CD4-positive, alpha-beta T cell treated with Interleukin-15 for 4 hours (primary cell): Measurements from ENCODE around the gene MLLT3.

Source experiments
- DNase-seq: peaks from one replicate; pipeline ENCODE4 v3.0.0-alpha.2; 2020; ENCODE audit warnings: low spot score

The MLLT3 gene

DNA sequence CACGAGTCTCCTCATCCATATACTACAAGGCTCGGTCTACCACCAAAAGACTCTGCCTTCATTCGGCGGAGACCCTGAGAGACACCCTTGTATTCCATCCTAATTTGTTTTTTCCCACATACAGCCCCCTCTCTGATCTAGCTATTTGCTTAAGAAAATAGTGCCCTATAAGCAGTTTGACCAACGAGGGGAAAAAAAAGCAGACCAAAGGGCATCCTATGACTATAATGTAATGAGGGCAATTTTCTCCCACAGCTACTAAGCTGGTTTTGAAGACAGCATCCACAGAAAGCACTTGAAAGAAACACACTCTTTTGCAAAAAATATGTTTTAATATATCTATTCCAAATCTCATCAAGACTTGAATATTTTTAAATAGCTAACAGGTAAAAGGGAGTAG is 147.8 kb downstream of the MLLT3 start:
- no peak for DNase-seq

DNA sequence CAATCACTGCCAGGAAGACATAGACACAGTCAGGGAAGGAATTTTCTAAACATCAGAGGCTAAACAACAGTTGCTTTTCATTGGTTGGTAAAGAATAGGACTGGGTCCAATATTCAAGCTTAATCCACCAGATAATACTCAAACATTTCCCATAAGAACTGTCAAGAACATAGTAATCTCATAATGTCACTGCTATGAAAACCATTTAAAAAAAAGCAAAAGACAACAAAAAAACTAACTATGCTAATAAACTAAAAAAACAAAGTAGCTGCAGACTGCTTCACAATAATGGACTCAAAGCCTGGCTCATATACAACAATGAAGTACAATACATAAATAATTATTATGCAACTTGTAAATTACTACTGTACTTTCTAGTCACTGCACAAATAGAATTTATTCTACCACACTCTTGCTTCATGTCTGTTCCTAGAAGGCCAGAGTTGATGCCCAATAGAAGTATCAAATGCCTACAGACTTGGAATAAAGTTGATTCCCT is 148.7 kb downstream of the MLLT3 start:
- no peak for DNase-seq

DNA sequence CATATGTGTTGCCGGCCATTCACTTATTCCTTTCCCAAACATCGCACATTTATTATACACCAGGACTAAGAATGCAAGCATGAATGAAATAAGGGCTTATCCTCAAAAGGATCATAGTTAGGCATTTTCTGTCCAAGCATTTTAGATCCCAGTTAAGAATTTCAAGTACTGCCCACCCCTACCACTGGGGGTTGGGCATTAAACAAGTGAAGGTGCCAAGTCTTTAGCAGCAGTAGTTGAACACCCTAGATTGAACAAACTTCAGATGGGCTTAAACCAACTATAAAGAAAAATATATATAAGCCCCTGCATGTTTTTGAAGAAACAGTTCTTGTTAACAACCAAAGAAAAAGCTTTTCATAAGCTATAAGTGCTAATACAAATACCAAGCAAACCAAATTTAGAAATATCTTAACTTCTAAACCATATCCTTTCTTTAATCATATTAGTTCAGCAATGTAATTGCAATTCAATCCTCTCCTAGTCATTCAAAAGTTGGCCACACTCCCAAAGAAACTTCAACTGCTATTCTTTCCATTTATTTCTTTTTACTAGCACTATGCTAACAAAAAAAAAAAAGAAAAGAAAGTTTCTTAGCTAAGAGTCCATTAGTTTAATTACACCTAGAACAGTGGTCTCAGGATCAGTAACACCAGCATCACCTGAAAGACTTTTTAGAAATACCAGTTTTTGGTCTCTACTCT is 149.8 kb downstream of the MLLT3 start:
- no peak for DNase-seq

DNA sequence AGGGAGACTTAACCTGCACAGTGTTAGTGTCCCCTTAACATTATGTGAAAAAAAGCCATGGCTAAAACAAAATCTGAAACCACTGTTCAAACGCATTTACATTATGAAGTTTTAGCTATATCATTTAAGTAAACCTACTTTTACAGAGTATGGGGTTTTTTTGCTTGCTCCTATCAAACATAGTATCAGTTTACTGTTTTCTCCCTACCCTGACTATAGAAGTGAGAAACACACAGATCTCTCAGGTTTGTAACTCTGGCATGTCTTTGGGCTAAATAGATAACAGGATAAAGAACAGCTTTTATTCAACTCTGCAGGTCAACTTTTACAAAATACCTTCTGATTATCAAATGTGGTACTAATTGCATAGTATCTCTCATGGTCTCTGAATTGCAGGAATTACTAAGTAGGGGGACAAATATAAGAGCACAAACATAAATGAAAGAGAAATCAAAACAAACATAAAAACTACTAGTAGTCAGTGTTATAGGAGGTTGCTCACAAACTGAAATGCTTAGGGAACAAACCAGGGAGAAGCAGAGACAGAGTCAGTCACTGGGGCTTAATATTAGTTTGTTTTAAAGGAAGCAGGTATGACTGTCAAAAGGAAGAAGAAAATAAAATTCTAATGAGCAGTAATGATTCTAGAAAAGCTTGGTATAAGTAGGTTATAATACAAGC is 155.8 kb downstream of the MLLT3 start:
- no peak for DNase-seq

DNA sequence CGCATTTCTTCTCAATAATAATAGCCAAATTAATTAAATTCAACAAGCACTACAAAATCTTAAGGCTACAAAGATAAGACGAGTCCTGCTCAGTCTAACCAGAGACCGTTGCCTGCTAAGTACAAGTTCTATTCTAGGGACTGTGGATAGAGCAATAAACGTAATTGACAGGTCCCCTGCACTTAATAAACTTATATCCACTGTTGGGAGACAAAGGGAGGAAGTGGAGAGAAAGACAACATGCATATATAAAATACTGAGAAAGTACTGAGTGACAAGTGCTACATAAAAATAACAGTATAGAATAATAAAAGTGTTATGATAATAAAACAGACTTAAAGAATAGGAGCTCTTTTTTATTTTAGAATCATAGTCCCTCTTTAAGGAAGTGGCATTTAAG is 158.1 kb downstream of the MLLT3 start:
- DNase-seq = no peak

DNA sequence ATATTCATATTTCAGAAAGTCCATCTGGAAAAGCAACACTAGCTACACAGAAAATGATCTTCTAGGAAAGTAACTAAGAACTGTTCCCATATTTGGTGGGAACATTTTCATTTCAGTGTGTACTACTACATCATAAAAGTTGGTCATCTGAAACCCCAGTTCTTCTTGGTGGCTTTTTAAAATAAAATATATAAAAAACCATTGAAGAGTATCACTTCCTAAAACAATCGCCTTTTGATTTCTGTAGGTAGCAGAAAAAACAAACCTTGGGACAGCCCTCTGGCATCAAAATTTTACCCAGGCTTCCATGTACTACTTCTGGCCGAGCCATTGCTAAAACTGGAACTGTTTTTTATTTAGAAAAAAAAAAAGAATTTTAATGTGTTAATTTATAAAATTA is 158.5 kb downstream of the MLLT3 start:
- DNase-seq = no peak

DNA sequence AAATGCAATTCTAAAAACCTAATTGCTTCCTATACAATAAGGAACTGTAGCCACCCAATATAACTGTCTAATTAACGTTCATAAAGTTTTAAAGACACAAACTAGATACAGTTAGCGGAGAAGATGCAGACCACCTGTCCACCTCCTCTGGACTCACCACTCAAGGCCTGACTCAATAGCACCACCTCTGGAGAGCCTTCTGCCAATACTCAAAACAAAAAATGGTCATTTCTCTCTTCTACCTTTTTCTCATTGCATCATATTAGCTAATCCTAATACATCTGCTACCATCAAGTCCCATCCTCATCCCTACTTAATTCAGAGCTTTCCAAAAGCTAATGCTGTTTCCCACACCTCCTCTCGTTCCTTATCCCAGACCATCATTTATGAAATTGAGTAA is 159.9 kb downstream of the MLLT3 start:
- DNase-seq = no peak

DNA sequence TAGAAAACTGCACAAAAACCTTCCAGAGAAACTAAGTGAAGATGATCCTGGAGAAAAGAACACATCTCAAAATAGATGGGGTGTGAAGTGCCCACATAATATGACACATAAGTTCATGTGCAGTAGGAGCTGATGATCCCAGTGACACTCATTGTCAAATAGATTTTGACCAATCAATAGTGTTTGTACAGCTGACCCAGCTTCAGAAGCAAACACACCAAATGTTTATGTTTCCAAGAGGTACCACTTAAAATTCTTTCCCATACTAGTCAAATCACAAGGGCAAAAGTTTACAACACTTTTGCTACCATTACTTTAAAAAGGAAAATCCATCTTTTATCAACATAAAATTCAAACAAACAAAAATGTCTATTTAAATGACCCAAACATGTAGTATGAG is 175.0 kb downstream of the MLLT3 start:
- DNase-seq = no peak

DNA sequence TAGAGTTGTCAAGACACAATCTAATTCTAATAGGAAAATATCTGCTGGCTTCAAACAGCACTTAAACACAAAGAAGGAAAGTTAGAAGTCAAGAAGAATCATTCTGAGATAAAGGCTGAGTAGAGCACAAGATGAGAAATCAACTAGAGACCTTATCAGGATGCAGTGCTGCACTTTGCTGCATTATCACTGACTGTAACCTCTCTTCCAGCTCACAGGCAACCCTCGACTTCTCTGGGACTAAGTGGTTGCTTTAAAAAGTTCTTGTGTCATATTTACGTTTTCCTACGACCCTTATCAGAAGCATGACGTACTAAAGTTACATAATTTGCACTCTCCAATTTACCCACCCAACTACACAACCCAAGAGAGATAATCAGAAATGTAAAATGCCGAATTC is 176.1 kb downstream of the MLLT3 start:
- DNase-seq = no peak

DNA sequence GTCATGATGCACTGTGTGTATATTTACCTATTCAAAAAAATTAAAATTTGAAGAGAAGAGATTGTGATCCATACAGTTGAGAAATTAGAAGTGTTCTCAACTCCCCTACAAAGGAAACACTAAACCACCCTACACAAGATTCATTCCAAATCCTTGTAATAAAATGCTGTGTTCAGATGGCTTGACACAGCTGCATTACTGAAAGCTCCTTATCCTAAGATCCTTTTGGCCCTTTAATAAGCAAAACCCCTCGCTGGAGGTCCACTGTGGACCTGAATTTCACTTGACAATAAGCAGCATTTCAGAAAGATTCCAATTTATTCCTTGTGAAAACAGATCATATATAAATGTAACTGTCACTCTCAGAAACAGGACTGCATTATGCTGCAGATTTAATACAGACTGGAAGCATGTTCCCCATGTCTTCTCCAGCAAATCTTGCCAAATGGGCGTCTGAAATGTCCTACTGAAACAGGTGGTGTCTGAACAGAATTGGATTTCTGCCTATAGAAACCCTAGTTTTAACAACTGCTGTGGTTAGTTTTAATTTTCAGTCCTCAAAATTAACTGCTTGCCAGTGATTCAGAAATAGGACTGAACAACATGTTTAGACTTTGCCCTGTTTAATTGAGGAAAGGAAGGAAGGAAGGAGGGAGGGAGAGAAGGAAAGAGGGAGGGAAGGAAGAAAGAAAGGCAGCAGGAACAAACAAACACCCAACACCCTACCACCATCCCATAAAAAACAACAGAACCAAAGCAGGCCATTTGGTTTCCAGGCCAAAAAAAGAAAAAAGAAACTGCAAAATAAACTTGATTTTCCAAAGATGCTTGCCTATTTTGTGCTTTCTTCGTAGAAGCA is 179.6 kb downstream of the MLLT3 start:
- no peak for DNase-seq

DNA sequence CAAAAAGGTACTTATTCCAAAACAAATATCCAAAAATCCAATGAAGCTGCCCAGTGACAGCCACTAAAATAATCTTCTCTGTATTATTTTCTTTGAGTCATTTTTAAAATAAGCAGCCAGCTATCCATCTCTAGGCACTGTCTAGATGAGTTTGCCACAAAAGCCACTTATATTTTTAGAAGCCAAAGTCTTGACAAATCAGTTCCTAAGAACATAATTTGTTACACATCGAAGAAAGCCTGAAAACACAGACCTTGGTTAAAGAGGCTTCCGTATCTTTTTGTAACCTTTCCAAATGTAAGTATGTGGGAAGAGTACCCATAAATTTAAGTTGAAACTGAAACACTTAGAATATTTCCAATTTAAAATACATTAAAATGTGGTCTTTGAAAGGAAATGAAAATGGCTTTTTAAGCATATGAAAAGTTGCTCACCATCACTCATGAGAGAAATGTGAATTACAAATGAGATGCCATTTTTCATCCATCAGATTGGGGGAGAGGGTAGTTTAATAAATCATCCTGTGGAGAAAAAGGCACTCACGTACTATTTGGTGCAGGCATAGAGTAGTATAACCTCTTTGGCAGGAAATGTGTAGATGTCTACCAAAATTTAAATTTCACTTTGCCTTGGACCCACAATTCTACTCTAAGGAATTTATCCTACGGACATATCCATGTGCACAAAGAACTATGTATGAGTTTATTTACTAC is 180.4 kb downstream of the MLLT3 start:
- no peak for DNase-seq

DNA sequence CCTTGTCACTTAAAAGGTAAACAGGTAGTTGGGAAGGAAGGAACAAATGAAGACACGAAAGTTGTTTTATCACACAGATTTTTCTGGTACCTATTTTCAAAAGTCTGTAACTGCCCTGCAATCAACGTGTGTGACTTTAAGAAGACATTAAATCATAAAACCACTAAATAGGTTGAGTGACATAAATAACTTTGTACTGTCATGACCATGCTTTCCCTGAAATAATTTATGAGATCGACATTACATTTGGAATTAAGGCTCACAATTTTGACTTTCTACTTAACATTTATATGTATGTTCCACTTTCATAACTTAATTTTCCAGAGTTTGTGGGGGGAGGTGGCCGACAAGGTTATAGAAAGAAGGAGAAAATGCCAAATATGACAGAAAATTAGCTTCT is 181.1 kb downstream of the MLLT3 start:
- no peak for DNase-seq

DNA sequence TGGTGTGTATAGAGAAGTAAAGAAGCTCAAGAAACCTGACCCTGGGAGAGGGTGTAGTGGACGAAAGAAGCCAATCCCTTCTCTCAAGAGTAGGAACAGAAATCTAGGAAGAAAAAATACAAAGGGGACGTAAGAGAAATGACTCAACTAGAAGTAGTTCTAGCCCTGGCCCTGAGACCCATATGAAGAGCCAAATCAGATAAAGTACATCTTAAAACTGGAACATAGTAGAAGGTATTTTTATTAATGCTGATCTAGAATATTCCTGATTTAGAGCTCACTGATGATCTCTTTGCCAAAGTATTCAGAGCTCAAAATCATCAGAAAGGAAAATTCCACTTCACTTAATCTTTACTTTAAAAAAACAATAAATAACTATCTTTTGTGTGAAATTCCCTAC is 184.8 kb downstream of the MLLT3 start:
- DNase-seq = no peak

DNA sequence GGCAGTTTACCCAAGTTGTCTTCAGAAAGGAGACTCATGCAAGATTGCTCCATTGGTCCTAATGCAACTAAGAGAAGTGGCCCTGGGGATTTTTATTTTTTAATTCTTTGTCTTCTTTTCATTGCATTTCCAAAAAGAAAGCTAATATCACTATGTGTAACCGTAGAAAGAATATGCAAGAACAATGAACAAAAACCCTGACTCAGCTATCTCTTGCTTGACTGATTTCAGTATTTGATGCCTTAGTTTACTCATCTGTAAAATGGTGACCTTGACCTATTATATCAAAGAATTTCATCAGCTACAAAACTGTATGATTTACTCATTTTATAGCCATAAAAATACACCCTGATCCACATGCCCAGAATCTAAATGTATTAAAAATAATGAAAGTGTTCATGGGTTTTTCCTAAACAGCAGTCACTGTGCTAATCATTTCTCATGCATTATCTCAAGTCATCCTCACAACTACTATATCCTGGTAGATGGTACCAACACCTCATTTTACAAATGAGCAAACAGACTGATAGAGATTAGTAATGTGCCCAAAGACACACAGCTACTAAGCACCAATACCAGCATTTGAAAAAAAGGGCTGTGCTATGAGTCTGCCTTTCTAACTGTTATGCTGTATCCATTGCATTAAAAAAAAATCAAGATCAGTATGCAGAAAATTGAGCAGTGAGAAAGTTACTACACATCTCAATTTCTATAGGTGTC is 185.7 kb downstream of the MLLT3 start:
- no peak for DNase-seq

DNA sequence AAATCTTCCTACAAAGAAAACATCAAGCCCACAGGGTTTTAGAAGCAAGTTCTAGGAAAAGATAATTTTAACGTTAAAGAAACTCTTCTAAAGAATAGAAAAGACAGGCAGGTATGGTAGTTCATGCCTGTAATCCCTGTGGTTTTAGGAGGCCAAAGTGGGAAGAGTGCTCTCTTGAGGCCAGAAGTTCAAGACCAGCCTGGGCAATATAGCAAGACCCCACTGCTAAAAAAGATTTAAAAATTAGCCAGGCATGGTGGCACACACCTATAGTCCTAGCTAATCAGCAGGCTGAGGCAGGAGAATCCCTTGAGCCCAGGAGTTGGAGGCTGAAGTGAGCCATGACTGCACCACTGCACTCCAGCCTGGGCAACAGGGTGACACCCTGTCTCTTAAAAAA is 193.3 kb downstream of the MLLT3 start:
- DNase-seq = no peak

DNA sequence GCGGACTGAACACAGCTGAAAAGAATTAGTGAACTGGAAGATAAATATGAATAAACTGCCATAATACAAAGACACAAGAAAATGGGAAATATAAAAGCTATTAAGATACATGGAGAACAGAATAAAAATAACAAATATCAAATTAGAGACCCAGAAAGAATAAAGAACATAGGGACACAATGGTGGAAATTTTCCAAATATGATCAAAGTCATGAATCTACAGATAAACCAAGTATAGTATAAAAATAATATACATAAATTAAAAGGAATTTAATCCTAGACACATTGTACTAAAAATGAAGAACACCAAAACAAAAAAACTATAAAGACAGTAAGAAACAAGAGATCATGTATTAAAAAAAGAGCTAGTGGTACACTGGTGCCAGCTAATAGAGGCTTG is 194.9 kb downstream of the MLLT3 start:
- DNase-seq = no peak

DNA sequence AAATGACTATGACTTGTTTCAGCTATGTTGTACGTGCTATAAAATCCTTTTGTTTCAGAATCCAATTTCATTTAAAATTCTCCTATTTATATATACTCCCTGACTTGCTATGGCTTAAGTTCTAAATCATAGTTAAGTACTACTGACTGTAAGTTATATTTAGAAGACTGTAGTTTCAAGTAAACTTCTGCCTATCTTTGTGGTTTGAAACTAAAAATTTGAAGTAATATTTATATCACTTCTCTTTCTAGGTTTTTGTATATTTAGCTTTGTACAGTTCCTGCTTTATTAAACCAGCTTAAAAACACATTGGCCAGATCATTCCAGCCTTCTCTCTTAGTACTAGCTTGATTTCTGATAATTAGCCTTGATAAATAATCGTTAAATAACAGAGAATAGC is 196.3 kb downstream of the MLLT3 start:
- DNase-seq = no peak

DNA sequence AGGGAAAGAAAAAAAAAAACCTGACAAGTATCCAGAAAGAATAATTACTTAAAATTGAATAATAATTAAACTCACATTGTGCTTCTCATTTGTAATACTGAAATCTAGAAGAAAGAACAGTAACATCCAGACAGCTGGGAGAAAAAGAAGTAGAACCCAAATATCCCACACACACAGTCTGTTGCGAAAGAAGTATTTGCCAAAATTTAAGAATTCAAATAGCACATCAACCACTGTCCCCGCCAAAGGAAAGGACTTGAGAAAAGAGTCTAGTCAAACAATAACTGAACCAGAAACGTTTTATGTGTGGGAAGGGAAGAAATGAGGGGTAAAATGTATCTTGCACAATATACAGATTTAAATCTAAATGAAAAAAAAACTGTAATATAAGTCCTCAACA is 202.8 kb downstream of the MLLT3 start:
- no peak for DNase-seq

DNA sequence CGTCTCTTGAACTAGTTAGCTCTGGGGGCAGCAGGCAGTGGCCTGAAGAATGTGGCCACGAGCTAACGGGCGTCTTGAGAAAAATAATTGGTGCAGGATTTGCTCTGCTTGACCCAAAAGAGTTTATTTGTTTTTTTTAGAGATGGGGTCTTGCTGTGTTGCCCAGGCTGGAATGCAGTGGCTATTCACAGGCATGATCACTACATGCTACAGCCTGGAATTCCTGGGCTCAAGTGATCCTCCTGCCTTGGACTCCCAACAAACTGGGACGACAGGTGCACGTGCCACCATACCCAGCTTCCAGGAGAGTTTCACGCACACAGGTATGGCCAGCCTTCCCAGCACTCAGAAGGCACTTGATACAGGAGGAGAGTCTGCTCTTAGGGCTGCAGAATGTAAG is 203.8 kb downstream of the MLLT3 start:
- DNase-seq = no peak

DNA sequence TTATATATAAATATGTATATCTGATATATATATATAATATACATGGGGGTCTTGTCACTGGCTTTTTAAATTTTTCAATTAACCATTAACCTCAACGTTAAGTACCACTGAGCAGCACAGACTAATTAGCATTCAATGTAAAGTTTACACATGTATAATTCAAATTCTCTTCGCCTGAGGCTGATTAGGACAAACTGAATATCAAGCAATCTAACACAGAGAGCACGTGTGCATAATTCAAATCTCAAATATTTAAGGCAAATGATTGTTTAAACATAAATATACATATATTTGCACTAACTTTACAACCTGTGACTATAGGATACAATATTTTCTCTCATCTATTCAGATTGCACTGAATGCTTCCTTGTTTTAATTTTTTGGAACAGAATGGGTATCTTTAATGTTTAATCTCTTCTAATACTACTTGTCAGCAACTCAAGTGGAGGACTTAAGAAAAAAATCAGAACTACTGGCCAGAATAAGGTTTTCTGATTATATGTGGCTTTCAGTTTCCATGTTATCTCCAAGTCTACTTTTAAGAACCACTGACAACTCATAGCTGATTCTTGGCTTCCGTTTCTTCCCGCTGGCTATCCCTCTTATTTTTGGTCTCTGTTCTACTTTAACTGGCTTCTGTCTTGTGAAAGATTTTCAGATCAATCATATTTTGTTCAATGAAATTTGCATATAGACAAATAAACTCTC is 204.8 kb downstream of the MLLT3 start:
- no peak for DNase-seq

DNA sequence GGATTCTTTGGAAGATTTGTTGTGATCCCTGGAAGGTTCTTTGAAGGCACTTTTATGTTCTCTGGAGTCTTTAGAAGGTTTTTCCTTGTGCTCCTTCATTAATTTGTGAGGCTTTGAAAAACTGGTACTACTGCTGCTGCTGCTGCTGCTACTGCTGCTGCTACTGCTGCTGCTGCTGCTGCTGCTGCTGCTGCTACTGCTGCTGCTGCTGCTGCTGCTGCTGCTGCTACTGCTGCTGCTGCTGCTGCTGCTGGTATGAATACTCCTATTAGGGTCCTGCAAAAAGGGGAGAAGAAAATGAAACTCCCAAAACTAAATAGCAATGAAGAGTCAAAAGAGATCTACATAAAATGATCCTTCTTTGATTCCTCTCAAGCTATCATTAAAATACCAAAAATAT is 208.1 kb downstream of the MLLT3 start:
- no peak for DNase-seq
